NCI-H2227 (cell line): ENCODE results near the gene PNMT.
"Not testable (repeated sequence)": the region's sequence is repeated elsewhere in the genome, so short reads cannot be mapped to it uniquely, and the experiment has no call there.

Experiments used
- DNase-seq: peaks from one replicate; lab custom pipeline; 2025; ENCODE audit not compliant: unreplicated experiment; lab: John Stamatoyannopoulos, UW

The PNMT gene

GRCh38 chr17:39704821-39705551 is 36.7 kb downstream of the PNMT start:
- DNase-seq = no peak

- no peak for DNase-seq
Measured at GRCh38 chr17:39705786-39706348, 37.6 kb downstream of the PNMT start.

GRCh38 chr17:39706383-39706782 is 38.1 kb downstream of the PNMT start:
- no peak for DNase-seq

GRCh38 chr17:39706921-39707337 is 38.7 kb downstream of the PNMT start:
- no peak for DNase-seq

- DNase-seq = no peak
Measured at GRCh38 chr17:39709319-39709997, 41.2 kb downstream of the PNMT start.

GRCh38 chr17:39709998-39710964 is 42.0 kb downstream of the PNMT start:
- DNase-seq = no peak

GRCh38 chr17:39711071-39711470 is 42.8 kb downstream of the PNMT start:
- DNase-seq = not testable (repeated sequence)

- DNase-seq = no peak
Measured at GRCh38 chr17:39711851-39712250, 43.6 kb downstream of the PNMT start.

- DNase-seq = no peak
Measured at GRCh38 chr17:39714234-39714633, 46.0 kb downstream of the PNMT start.

GRCh38 chr17:39715375-39716072 is 47.3 kb downstream of the PNMT start:
- DNase-seq = no peak

GRCh38 chr17:39716073-39716818 is 48.0 kb downstream of the PNMT start:
- no peak for DNase-seq

- DNase-seq = no peak
Measured at GRCh38 chr17:39716879-39717536, 48.8 kb downstream of the PNMT start.

GRCh38 chr17:39717660-39718059 is 49.4 kb downstream of the PNMT start:
- DNase-seq = no peak

GRCh38 chr17:39719563-39720355 is 51.5 kb downstream of the PNMT start:
- no peak for DNase-seq
